ENCODE measurements around the gene STX18. TPM values are rescaled to one million over a fixed set of nuclear protein-coding genes. Genes with fewer than 3 reads are reported as not detected.
A peak's percentile ranks its signal among the peaks of the same experiment; 100 is the strongest.

Gene STX18
- total and polyA plus RNA-seq, 2 donors from 2014 or later = 37.2 to 66.8 TPM

GRCh38 chr4:4578981-4579380 lies 37.1 kb upstream of the STX18 start:
- no peak overlapping the region for H3K9ac ChIP-seq (ENCODE audit: low read length in 3 of 3)
- no peaks in the 10 kb centered on the region for H3K36me3 ChIP-seq (ENCODE audit: control insufficient read depth in 2 of 3, insufficient read depth in 3 of 3, low read length in 3 of 3)
- H3K27ac ChIP-seq (ENCODE audit: low read depth in 2 of 2, low read length in 2 of 2) = no peak overlapping the region
- intact Hi-C loops (cut with DNase I) = no loop called here
- H3K4me3 ChIP-seq (ENCODE audit: low read length in 3 of 3) = no peak overlapping the region
- no peaks in the 10 kb centered on the region for H3K27me3 ChIP-seq (ENCODE audit: control insufficient read depth, insufficient read depth, low read length)
- no peaks in the 10 kb centered on the region for H3K9me3 ChIP-seq (ENCODE audit: control insufficient read depth in 2 of 3, insufficient read depth in 1 of 3, low read length in 3 of 3)
- peaks cover 0 to 3% (median 0%) of the 10 kb centered on the region in 3 donors for H3K4me1 ChIP-seq (ENCODE audit: control insufficient read depth in 2 of 3, insufficient read depth in 2 of 3, low read depth in 1 of 3, low read length in 3 of 3)
- no peak for DNase-seq
- TF ChIP-seq CTCF (IDR thresholded peaks at IDR 0.05; ENCODE audit: borderline replicate concordance, extremely low read depth, insufficient read depth) = no peak
- no peak for FAIRE-seq

- Histone ChIP-seq H3K9me3 (ENCODE audit: control insufficient read depth in 2 of 3, insufficient read depth in 1 of 3, low read length in 3 of 3) (no peaks in the 10 kb centered on the region), H3K27ac (ENCODE audit: low read depth in 2 of 2, low read length in 2 of 2) (no peak overlapping the region), H3K27me3 (ENCODE audit: control insufficient read depth, insufficient read depth, low read length) (no peaks in the 10 kb centered on the region), H3K36me3 (ENCODE audit: control insufficient read depth in 2 of 3, insufficient read depth in 3 of 3, low read length in 3 of 3) (no peaks in the 10 kb centered on the region), H3K4me1 (ENCODE audit: control insufficient read depth in 2 of 3, insufficient read depth in 2 of 3, low read depth in 1 of 3, low read length in 3 of 3) (peaks cover 0 to 3% (median 0%) of the 10 kb centered on the region in 3 donors), H3K9ac (ENCODE audit: low read length in 3 of 3) (no peak overlapping the region), H3K4me3 (ENCODE audit: low read length in 3 of 3) (no peak overlapping the region)
- DNase-seq (no peak), FAIRE-seq (no peak)
- intact Hi-C loops (cut with DNase I) = no loop called here
- TF ChIP-seq CTCF (IDR thresholded peaks at IDR 0.05; ENCODE audit: borderline replicate concordance, extremely low read depth, insufficient read depth) = no peak
Observed at GRCh38 chr4:4577359-4577875, 35.6 kb upstream of the STX18 start.

GRCh38 chr4:4575284-4576211 lies 33.7 kb upstream of the STX18 start:
- Histone ChIP-seq H3K4me1 (ENCODE audit: control insufficient read depth in 2 of 3, insufficient read depth in 2 of 3, low read depth in 1 of 3, low read length in 3 of 3) (peaks cover 0 to 3% (median 0%) of the 10 kb centered on the region in 3 donors), H3K9ac (ENCODE audit: low read length in 3 of 3) (peak overlapping the region; percentile 61 to 81 (median 62)), H3K4me3 (ENCODE audit: low read length in 3 of 3) (peak overlapping the region; percentile 60 to 77 (median 71)), H3K36me3 (ENCODE audit: control insufficient read depth in 2 of 3, insufficient read depth in 3 of 3, low read length in 3 of 3) (no peaks in the 10 kb centered on the region), H3K27me3 (ENCODE audit: control insufficient read depth, insufficient read depth, low read length) (no peaks in the 10 kb centered on the region), H3K27ac (ENCODE audit: low read depth in 2 of 2, low read length in 2 of 2) (peak overlapping the region in 1 of 2 donors; percentile 71), H3K9me3 (ENCODE audit: control insufficient read depth in 2 of 3, insufficient read depth in 1 of 3, low read length in 3 of 3) (no peaks in the 10 kb centered on the region)
- intact Hi-C loops (cut with DNase I) = no loop called here
- TF ChIP-seq CTCF (IDR thresholded peaks at IDR 0.05; ENCODE audit: borderline replicate concordance, extremely low read depth, insufficient read depth) = peak; percentile 28
- FAIRE-seq (no peak), DNase-seq (peak; percentile 73 to 88 (median 85))
